Measurements from ENCODE around the gene YTHDC2.

YTHDC2 gene

DNA sequence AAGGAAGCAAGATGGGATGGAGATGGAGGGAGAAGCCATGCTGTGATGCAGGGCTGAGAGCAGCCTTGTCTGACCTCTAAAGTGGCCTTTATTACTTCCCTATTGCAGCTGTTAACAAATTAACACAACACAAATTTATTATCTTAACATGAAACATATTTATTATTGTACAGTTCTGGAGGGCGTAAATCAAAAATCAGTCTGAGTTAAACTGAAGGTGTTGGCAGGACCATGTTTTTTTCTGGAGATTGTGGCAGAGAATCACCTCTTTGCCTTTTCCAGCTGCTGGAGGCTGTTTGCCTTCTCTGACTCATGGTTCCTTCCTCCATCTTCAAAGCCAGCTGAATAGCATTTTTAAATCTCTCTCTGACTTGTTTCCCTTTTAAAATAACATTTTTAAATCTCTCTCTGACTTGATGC is 18.1 kb upstream of the YTHDC2 start:
- no peaks in the 10 kb centered on the region for H3K36me3 ChIP-seq (ENCODE audit: control insufficient read depth, insufficient read depth, low read length)
- H3K4me3 ChIP-seq (ENCODE audit: low read depth, low read length) = no peak overlapping the region
- H3K9ac ChIP-seq (ENCODE audit: low read depth, low read length) = no peak overlapping the region
- H3K4me1 ChIP-seq (ENCODE audit: control insufficient read depth, insufficient read depth, low read length) = no peaks in the 10 kb centered on the region
- no peaks in the 10 kb centered on the region for H3K27me3 ChIP-seq (ENCODE audit: control insufficient read depth, insufficient read depth, low read length)
- peaks cover 3% of the 10 kb centered on the region for H3K9me3 ChIP-seq (ENCODE audit: control insufficient read depth, insufficient read depth, low read length)

DNA sequence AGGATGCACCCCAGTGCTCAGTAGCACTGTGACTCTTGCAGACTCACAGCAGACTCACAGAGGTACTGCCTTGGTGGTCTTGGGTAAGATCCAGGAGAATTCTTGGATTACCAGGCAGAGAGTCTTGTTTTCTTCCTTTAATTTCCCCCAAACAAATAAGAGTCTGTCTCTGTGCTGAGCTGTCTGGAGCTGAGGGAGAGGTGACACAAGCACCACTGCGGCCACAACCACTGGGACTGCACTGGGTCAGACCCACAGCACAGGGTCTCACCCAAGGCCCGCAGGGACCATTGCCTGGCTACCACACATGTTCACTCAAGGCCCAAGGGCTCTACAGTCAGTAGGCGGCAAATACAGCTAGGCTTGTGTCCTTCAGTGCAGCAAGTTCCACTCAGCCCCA is 11.4 kb upstream of the YTHDC2 start:
- H3K4me3 ChIP-seq (ENCODE audit: low read depth, low read length) = no peak overlapping the region
- H3K4me1 ChIP-seq (ENCODE audit: control insufficient read depth, insufficient read depth, low read length) = no peaks in the 10 kb centered on the region
- no peaks in the 10 kb centered on the region for H3K36me3 ChIP-seq (ENCODE audit: control insufficient read depth, insufficient read depth, low read length)
- no peaks in the 10 kb centered on the region for H3K9me3 ChIP-seq (ENCODE audit: control insufficient read depth, insufficient read depth, low read length)
- no peak overlapping the region for H3K9ac ChIP-seq (ENCODE audit: low read depth, low read length)
- H3K27me3 ChIP-seq (ENCODE audit: control insufficient read depth, insufficient read depth, low read length) = no peaks in the 10 kb centered on the region

DNA sequence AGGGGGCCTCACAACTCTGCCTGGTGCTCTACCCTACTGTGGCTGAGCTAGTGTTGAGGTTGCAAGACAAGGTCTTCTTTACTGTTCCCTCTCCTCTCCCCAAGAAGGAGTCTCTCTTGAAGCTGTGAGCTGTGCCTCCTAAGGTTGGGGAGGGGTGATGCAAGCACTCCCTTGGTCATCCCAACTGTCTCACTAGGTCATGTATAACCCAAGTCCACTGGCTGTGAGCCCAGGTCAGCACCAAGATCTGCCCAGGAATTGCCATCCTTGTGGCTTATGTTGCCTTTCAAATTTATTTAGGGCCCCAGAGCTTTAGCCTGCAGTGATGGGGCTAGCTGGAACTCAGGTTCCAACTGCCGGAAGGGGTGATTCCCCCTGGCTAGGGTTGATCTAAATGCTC is 10.3 kb upstream of the YTHDC2 start:
- Histone ChIP-seq H3K36me3 (ENCODE audit: control insufficient read depth, insufficient read depth, low read length) (no peaks in the 10 kb centered on the region), H3K9me3 (ENCODE audit: control insufficient read depth, insufficient read depth, low read length) (no peaks in the 10 kb centered on the region), H3K27me3 (ENCODE audit: control insufficient read depth, insufficient read depth, low read length) (no peaks in the 10 kb centered on the region), H3K9ac (ENCODE audit: low read depth, low read length) (no peak overlapping the region), H3K4me3 (ENCODE audit: low read depth, low read length) (no peak overlapping the region), H3K4me1 (ENCODE audit: control insufficient read depth, insufficient read depth, low read length) (no peaks in the 10 kb centered on the region)

DNA sequence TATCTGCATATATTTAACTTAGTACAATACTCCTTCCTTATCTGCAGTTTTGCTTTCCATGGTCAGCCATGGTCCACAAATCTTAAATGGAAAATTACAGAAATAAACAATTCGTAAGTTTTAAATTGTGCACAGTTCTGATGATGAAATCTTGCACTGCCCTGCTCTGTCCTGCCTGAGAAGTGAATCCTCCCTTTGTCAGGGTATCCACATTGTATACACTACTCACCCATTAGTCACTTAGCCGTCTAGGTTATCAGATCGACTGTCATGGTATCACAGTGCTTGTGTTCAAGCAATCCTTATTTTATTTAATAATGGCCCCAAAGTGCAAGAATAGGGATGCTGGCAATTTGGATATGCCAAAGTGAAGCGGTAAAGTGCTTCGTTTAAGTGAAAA is 8.3 kb upstream of the YTHDC2 start:
- Histone ChIP-seq H3K4me1 (ENCODE audit: control insufficient read depth, insufficient read depth, low read length) (no peaks in the 10 kb centered on the region), H3K36me3 (ENCODE audit: control insufficient read depth, insufficient read depth, low read length) (no peaks in the 10 kb centered on the region), H3K9me3 (ENCODE audit: control insufficient read depth, insufficient read depth, low read length) (no peaks in the 10 kb centered on the region), H3K9ac (ENCODE audit: low read depth, low read length) (no peak overlapping the region), H3K4me3 (ENCODE audit: low read depth, low read length) (no peak overlapping the region), H3K27me3 (ENCODE audit: control insufficient read depth, insufficient read depth, low read length) (no peaks in the 10 kb centered on the region)

DNA sequence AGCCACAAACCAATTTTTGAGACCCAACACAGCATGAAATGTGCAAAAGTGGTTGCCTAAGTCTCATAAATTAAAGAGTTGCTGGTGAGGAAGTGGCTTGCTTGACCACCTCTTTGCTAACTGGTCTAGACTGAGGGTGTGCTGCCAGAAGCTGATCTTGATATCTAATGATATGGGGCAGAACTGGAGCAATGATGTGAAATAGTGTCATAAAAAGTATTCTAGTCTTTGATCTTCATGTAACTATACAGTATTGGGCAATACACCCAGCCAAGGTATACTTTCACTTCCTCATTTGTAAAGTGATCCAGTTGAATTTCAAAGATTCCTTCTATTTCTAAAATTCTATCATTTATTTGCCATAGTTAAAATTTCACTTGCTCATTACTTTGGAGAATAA is 5.9 kb upstream of the YTHDC2 start:
- Histone ChIP-seq H3K9me3 (ENCODE audit: control insufficient read depth, insufficient read depth, low read length) (no peaks in the 10 kb centered on the region), H3K36me3 (ENCODE audit: control insufficient read depth, insufficient read depth, low read length) (no peaks in the 10 kb centered on the region), H3K4me3 (ENCODE audit: low read depth, low read length) (no peak overlapping the region), H3K9ac (ENCODE audit: low read depth, low read length) (no peak overlapping the region), H3K27me3 (ENCODE audit: control insufficient read depth, insufficient read depth, low read length) (no peaks in the 10 kb centered on the region), H3K4me1 (ENCODE audit: control insufficient read depth, insufficient read depth, low read length) (no peaks in the 10 kb centered on the region)

DNA sequence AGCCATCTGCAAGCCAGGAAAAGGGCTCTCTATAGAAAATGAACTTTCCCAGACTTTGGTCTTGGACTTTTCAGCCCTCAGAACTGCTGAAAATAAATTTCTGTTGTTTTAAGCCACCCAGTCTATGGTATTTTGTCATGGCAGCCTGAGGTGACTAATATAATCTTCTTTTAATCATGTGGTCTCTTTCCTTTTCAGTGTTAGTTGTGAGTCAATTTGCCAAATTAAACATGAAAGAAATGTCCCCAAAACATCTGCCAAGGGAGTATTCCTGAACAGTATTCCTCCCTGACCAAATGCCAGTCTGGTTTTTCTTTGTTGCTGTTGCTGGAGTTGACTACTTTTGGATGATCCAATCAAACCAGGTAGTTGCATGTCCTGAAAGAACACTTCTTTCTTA is 4.7 kb upstream of the YTHDC2 start:
- Histone ChIP-seq H3K36me3 (ENCODE audit: control insufficient read depth, insufficient read depth, low read length) (no peaks in the 10 kb centered on the region), H3K4me1 (ENCODE audit: control insufficient read depth, insufficient read depth, low read length) (no peaks in the 10 kb centered on the region), H3K9ac (ENCODE audit: low read depth, low read length) (no peak overlapping the region), H3K27me3 (ENCODE audit: control insufficient read depth, insufficient read depth, low read length) (no peaks in the 10 kb centered on the region), H3K9me3 (ENCODE audit: control insufficient read depth, insufficient read depth, low read length) (no peaks in the 10 kb centered on the region), H3K4me3 (ENCODE audit: low read depth, low read length) (no peak overlapping the region)

DNA sequence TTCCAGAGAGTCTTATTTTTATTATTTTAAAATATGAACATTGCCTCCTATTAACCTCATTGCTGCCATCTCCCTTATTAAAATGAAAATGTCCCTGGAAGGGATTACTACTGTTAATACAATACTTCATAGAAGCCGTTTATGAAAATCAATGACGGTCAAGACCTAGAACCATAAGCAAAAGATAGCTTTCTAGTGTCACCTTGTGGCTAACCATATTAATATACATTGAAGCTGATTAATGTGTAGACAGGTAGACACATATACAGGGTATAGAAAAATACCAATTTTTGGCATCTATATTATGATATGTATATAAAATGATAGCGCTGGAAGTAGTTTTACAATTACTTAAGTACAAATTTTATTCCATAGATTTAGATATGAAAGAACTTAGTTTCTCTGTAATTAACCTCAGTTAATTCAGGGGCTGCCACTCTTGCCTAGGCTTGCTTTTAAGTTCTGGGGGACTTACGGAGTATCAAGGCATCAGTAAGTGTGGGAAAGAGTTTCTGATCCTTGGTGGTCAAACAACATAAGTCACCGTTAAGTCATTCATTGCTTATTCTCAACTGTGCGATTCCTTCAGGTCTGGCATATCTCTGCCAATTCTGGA is 2.5 kb upstream of the YTHDC2 start:
- no peak overlapping the region for H3K9ac ChIP-seq (ENCODE audit: low read depth, low read length)
- no peaks in the 10 kb centered on the region for H3K27me3 ChIP-seq (ENCODE audit: control insufficient read depth, insufficient read depth, low read length)
- H3K9me3 ChIP-seq (ENCODE audit: control insufficient read depth, insufficient read depth, low read length) = no peaks in the 10 kb centered on the region
- no peak overlapping the region for H3K4me3 ChIP-seq (ENCODE audit: low read depth, low read length)
- no peaks in the 10 kb centered on the region for H3K4me1 ChIP-seq (ENCODE audit: control insufficient read depth, insufficient read depth, low read length)
- H3K36me3 ChIP-seq (ENCODE audit: control insufficient read depth, insufficient read depth, low read length) = no peaks in the 10 kb centered on the region

DNA sequence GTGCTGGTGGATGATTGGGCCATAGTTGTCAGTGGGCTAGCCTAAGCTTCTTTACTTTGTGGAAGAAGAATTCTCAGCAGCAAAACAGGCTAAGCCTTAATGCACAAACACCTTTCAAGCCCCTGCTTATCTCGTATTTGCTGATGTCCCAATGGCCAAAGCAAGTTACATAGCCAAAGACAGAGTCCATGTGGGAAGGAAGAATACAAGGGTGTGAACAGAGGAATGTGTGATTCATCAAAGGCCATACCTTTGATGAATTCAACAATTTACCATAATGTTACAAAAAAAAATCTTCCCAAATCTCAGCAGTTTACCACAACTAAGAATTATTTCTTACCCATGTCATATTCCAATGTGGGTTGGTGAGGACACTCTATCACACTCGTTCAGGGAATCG is 1.2 kb upstream of the YTHDC2 start:
- H3K4me1 ChIP-seq (ENCODE audit: control insufficient read depth, insufficient read depth, low read length) = no peaks in the 10 kb centered on the region
- H3K36me3 ChIP-seq (ENCODE audit: control insufficient read depth, insufficient read depth, low read length) = no peaks in the 10 kb centered on the region
- H3K9me3 ChIP-seq (ENCODE audit: control insufficient read depth, insufficient read depth, low read length) = no peaks in the 10 kb centered on the region
- no peaks in the 10 kb centered on the region for H3K27me3 ChIP-seq (ENCODE audit: control insufficient read depth, insufficient read depth, low read length)
- H3K4me3 ChIP-seq (ENCODE audit: low read depth, low read length) = no peak overlapping the region
- H3K9ac ChIP-seq (ENCODE audit: low read depth, low read length) = no peak overlapping the region

DNA sequence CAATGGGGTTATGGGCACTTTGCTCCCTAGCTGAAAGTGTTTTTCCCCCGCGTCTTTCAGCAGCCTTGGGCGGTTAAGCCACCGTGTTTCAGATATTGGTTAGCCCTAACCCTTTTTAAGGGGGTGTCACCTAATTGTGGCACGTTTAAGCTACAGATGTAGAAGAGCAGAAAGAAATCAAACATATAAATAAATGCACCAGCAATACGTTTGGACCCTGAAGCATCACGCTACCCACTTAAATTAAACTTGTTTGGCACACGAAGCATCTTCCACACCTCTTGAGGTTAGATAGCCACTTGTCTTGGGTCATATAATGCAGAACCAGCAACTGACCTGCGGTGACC is 768 bp downstream of the YTHDC2 start:
- H3K36me3 ChIP-seq (ENCODE audit: control insufficient read depth, insufficient read depth, low read length) = no peaks in the 10 kb centered on the region
- no peaks in the 10 kb centered on the region for H3K4me1 ChIP-seq (ENCODE audit: control insufficient read depth, insufficient read depth, low read length)
- H3K9ac ChIP-seq (ENCODE audit: low read depth, low read length) = peak overlapping the region; percentile 85
- peak overlapping the region; percentile 78 for H3K4me3 ChIP-seq (ENCODE audit: low read depth, low read length)
- H3K27me3 ChIP-seq (ENCODE audit: control insufficient read depth, insufficient read depth, low read length) = no peaks in the 10 kb centered on the region
- H3K9me3 ChIP-seq (ENCODE audit: control insufficient read depth, insufficient read depth, low read length) = no peaks in the 10 kb centered on the region

DNA sequence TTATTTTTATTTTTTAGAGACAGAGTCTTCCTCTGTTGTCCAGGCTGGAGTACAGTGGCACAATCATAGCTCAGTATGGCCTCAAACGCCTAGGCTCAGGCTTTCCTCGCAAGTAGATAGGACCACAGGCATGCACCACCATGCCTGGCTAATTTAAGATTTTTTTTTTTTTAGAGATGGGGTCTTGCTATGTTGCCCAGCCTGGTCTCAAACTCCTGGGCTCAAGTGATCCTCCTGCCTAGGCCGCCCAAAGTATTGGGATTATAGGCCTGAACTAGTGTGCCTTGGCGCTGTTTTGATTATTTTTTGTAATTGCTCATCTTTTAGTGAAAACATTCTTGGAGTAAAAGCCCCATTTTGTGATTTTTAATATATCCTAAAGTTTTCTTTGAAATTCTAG is 5.4 kb downstream of the YTHDC2 start:
- H3K4me3 ChIP-seq (ENCODE audit: low read depth, low read length) = no peak overlapping the region
- no peaks in the 10 kb centered on the region for H3K36me3 ChIP-seq (ENCODE audit: control insufficient read depth, insufficient read depth, low read length)
- no peaks in the 10 kb centered on the region for H3K9me3 ChIP-seq (ENCODE audit: control insufficient read depth, insufficient read depth, low read length)
- H3K4me1 ChIP-seq (ENCODE audit: control insufficient read depth, insufficient read depth, low read length) = no peaks in the 10 kb centered on the region
- no peaks in the 10 kb centered on the region for H3K27me3 ChIP-seq (ENCODE audit: control insufficient read depth, insufficient read depth, low read length)
- no peak overlapping the region for H3K9ac ChIP-seq (ENCODE audit: low read depth, low read length)

DNA sequence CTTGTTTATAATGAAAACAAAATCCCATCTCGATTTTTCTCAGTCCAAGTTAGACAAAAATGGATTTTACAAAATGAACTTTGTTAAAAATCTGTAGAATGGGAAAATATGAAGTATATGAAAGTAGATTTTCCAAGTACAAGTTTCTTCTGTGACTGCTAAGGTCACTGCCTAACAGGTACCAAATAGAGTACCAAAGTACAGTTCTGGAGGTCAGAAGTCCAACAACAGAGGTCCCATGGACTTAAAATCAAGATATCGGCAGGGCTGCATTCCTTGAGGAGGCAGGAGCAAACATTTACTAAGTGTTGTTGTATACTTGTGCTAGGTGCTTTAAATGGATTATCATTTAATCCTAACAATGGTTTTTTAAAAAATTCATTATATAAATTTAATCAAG is 5.9 kb downstream of the YTHDC2 start:
- Histone ChIP-seq H3K4me3 (ENCODE audit: low read depth, low read length) (no peak overlapping the region), H3K9me3 (ENCODE audit: control insufficient read depth, insufficient read depth, low read length) (no peaks in the 10 kb centered on the region), H3K9ac (ENCODE audit: low read depth, low read length) (no peak overlapping the region), H3K4me1 (ENCODE audit: control insufficient read depth, insufficient read depth, low read length) (no peaks in the 10 kb centered on the region), H3K36me3 (ENCODE audit: control insufficient read depth, insufficient read depth, low read length) (no peaks in the 10 kb centered on the region), H3K27me3 (ENCODE audit: control insufficient read depth, insufficient read depth, low read length) (no peaks in the 10 kb centered on the region)

DNA sequence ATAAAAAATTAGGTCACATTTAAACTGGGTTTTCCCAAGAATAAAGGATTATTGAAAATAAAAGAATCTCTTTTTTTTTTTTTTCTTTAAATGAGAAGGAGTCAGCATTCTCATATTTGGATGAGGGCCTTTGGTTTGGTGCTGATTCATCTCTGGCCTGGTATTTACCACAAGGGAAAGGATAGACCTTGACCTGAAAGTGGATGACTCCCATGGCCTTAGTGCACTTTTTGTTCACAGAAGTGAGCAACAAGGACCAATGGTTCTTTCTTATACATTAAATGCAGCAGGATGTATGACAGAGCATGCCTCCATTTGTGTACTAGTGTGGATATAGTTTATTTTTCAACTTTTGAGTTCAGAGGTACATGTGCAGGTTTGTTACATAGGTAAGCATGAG is 6.9 kb downstream of the YTHDC2 start:
- H3K4me3 ChIP-seq (ENCODE audit: low read depth, low read length) = no peak overlapping the region
- no peaks in the 10 kb centered on the region for H3K4me1 ChIP-seq (ENCODE audit: control insufficient read depth, insufficient read depth, low read length)
- no peaks in the 10 kb centered on the region for H3K36me3 ChIP-seq (ENCODE audit: control insufficient read depth, insufficient read depth, low read length)
- H3K27me3 ChIP-seq (ENCODE audit: control insufficient read depth, insufficient read depth, low read length) = no peaks in the 10 kb centered on the region
- no peak overlapping the region for H3K9ac ChIP-seq (ENCODE audit: low read depth, low read length)
- no peaks in the 10 kb centered on the region for H3K9me3 ChIP-seq (ENCODE audit: control insufficient read depth, insufficient read depth, low read length)

DNA sequence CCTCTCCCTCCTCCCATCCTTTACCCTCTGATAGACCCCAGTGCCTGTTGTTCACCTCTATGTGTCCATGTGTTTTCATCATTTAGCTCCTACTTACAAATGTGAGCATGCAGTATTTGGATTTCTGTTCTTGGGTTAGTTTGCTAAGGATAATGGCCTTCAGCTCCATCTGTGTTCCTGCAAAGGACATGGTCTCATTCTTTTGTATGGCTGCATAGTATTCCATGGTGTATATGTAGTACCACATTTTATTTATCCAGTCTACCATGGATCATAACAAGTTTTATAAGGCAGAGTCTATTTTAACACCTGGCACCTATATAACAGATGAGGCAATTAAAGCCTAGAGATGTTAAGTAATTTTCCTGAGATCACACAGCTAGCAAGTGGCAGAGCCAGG is 7.4 kb downstream of the YTHDC2 start:
- no peaks in the 10 kb centered on the region for H3K36me3 ChIP-seq (ENCODE audit: control insufficient read depth, insufficient read depth, low read length)
- no peak overlapping the region for H3K9ac ChIP-seq (ENCODE audit: low read depth, low read length)
- H3K27me3 ChIP-seq (ENCODE audit: control insufficient read depth, insufficient read depth, low read length) = no peaks in the 10 kb centered on the region
- no peaks in the 10 kb centered on the region for H3K4me1 ChIP-seq (ENCODE audit: control insufficient read depth, insufficient read depth, low read length)
- H3K9me3 ChIP-seq (ENCODE audit: control insufficient read depth, insufficient read depth, low read length) = no peaks in the 10 kb centered on the region
- H3K4me3 ChIP-seq (ENCODE audit: low read depth, low read length) = no peak overlapping the region
